Suppressor macrophage (primary cell): ENCODE measurements around the gene BICD1.
"Not testable (repeated sequence)": the region's sequence is repeated elsewhere in the genome, so short reads cannot be mapped to it uniquely, and the experiment has no call there.

ENCODE experiments used
- DNase-seq, 4 experiments: peaks; one replicate each; pipeline ENCODE4 v3.0.0-alpha.2; 2020 to 2022

The BICD1 gene

GRCh38 chr12:32146074-32146873 lies 39.6 kb downstream of the BICD1 start:
- DNase-seq = no peak

- DNase-seq = no peak
Observed at GRCh38 chr12:32148372-32148771, 41.7 kb downstream of the BICD1 start.

- no peak for DNase-seq
Observed at GRCh38 chr12:32149489-32149888, 42.8 kb downstream of the BICD1 start.

GRCh38 chr12:32151086-32151485 lies 44.4 kb downstream of the BICD1 start:
- DNase-seq = no peak

- no peak for DNase-seq
Observed at GRCh38 chr12:32151552-32151951, 44.9 kb downstream of the BICD1 start.

GRCh38 chr12:32155041-32155440 lies 48.4 kb downstream of the BICD1 start:
- DNase-seq = no peak

GRCh38 chr12:32155961-32156529 lies 49.4 kb downstream of the BICD1 start:
- DNase-seq = no peak

GRCh38 chr12:32158525-32158924 lies 51.9 kb downstream of the BICD1 start:
- DNase-seq = no peak

GRCh38 chr12:32159381-32159780 lies 52.7 kb downstream of the BICD1 start:
- DNase-seq = no peak

GRCh38 chr12:32159925-32160324 lies 53.3 kb downstream of the BICD1 start:
- no peak for DNase-seq

GRCh38 chr12:32161058-32161457 lies 54.4 kb downstream of the BICD1 start:
- DNase-seq = no peak

GRCh38 chr12:32163596-32163995 lies 56.9 kb downstream of the BICD1 start:
- DNase-seq = peak; percentile 4 to 34 (median 23)

- no peak for DNase-seq
Observed at GRCh38 chr12:32166510-32166909, 59.9 kb downstream of the BICD1 start.

- no peak for DNase-seq
Observed at GRCh38 chr12:32170437-32170998, 63.9 kb downstream of the BICD1 start.

GRCh38 chr12:32171211-32171610 lies 64.6 kb downstream of the BICD1 start:
- DNase-seq = no peak

GRCh38 chr12:32176606-32177005 lies 70.0 kb downstream of the BICD1 start:
- DNase-seq = no peak

GRCh38 chr12:32178341-32179010 lies 71.8 kb downstream of the BICD1 start:
- no peak for DNase-seq

GRCh38 chr12:32179011-32179395 lies 72.4 kb downstream of the BICD1 start:
- no peak for DNase-seq

GRCh38 chr12:32181498-32182175 lies 75.0 kb downstream of the BICD1 start:
- no peak for DNase-seq

- no peak for DNase-seq
Observed at GRCh38 chr12:32183650-32184049, 77.0 kb downstream of the BICD1 start.

GRCh38 chr12:32187127-32187526 lies 80.5 kb downstream of the BICD1 start:
- not testable (repeated sequence) for DNase-seq

GRCh38 chr12:32191445-32191844 lies 84.8 kb downstream of the BICD1 start:
- no peak for DNase-seq
